NCI-H1092 treated with DMSO at 0.1 percent for 48 hours (cell line): ENCODE results near the gene DGCR6L.
"Not testable (repeated sequence)": the region's sequence is repeated elsewhere in the genome, so short reads cannot be mapped to it uniquely, and the experiment has no call there.

Experiments used
- DNase-seq: peaks from one replicate; lab custom pipeline; 2025; lab: John Stamatoyannopoulos, UW

DGCR6L gene

DNA sequence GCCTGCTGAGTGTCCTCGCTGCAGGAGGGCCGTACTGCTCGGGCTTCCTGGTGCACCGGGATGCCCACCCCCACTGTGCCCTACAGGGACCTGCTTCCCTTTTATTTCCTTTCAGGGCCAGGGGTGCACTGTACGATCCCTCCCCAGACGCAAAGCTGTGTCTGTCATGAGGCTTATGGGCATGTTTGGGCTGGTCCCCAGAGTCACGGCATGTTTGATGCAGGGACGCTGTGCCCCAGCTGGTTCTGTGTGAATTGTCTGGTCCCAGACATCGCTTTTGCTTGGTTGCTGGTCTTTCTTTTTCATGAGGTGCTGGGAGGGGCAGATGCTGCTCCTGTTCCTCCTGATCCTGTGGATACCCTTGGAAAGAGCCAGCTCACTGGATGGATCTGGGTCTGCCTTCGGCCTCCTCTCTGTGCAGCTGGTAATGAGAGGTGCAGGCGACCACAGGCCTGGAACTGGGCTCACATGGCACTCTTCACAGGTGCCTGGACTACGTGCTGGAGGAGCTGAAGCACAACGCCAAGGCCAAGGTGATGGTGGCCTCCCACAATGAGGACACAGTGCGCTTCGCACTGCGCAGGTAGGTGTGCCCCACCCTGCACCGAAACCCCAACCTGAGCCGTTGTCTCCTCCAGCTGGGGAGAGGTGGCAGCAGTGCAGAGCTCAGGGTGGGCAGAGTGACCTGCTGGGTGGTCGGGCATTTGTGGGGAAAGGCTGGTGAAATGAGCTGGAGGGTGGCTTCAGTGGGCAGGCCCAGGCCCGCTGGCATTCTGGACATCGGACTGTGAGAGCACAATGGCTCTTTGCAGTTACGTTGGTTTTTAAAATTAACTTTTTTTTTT is 10.8 kb downstream of the DGCR6L start:
- not testable (repeated sequence) for DNase-seq

DNA sequence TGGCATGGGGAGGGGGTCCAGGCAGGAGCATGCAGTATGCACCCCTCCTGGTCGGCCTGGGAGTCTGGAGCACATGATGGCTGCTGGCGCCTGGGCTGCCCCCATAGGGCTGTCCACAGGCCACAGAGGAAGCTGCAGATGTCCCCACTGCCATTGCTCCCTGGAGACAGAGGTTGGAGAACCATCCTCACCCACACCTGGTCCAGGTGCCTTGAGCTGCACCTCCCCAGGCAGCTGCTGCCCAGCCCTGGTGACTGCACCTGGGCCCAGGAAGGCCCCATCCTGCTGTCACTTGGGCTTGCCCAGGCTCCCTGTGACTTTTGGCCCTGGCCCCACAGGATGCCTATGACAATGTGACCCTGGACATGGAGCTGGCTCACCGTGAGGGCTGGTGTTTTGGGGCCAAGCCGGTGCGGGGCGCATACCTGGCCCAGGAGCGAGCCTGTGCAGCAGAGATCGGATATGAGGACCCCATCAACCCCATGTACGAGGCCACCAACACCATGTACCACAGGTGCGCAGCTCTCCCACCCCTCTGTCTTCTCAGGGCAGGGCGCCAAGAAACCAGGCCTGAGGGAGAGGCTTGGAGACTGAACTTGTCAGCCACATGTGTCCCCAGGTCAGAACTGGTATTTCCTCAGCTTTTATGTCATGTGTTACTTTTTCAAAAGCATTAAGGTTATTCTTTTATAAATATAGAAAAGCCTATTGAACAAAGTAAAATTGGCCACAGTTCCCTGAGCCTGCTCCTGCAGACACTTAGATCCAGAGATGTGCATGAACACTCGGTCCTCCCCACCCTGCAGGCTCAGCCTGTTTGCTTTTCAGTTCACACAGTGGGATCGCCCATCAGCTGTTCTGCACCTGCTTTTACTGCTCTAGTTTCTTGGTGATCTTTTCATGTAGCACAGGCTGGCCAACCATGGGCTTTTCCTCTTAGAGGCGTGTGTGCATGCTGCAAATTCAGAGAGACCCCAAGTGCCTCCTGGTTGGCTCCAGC is 12.1 kb downstream of the DGCR6L start:
- DNase-seq, result not testable (repeated sequence)

DNA sequence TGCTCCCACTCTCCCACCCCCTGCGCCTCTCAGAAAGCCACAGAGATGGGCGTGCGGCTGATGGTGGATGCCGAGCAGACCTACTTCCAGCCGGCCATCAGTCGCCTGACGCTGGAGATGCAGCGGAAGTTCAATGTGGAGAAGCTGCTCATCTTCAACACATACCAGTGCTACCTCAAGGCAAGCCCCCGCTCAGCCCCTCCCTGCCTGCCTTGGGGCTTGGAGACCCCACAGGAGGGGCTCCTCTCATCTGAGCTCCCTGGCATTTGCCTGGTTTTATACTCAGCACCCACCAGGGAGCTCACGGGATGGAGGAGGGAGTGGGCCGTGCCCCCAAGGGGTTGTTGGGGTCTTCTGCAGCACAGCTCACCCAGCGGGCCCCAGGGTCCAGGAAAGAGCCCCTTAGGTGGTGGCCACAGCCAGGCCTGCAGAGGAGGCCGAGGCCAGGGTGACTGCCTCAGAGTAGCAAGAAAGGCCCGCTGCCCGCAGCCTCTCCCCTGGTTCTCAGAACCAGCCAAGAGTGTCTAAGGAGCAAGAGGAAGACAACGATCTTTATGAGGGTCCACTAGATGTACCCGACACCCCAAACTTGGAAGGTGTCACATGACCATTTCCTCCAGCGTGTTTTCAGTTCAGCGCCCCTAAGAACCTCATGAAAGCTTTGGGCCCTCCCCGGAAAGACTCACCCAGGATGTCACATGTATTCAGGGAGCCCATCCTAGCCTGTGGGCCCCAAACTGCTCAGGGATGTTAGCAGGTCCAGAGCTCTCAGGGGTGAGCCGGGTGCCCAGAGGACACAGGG is 13.0 kb downstream of the DGCR6L start:
- DNase-seq, result not testable (repeated sequence)

DNA sequence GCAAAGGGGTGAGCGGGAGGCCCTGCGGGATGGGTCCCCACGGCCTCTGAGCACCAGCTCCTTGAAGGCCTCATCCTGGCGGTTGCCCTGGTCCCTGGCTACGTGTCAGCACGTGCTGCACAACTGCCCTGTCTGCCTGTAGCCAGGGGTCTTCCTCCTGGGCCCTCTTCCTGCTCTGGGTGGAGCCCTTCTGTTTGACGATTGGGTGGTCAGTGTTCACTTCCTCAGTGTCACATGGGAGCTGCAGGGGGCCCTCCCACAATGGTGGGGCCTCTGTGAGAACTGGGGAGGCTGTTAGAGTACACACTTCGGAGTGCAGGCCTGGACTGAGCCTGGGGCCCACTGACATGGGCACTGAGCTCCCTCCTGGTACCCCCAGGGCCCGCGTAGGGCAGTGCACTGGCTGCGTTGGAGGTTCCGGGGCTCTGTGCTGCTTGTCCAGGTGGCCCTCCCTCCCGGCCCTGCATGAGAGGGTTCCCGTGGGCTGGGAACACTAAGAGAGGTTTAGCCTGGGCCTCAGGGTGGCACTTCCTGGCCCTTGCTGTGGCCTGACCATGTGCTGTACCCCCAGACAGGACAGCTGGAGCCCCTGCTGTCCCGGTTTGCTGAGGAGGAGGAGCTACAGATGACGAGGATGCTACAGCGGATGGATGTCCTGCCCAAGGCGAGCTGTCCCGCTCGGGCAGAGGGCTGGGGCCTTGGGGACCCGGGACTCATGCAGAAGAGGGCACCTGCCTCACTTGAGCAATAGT is 13.8 kb downstream of the DGCR6L start:
- no peak for DNase-seq

DNA sequence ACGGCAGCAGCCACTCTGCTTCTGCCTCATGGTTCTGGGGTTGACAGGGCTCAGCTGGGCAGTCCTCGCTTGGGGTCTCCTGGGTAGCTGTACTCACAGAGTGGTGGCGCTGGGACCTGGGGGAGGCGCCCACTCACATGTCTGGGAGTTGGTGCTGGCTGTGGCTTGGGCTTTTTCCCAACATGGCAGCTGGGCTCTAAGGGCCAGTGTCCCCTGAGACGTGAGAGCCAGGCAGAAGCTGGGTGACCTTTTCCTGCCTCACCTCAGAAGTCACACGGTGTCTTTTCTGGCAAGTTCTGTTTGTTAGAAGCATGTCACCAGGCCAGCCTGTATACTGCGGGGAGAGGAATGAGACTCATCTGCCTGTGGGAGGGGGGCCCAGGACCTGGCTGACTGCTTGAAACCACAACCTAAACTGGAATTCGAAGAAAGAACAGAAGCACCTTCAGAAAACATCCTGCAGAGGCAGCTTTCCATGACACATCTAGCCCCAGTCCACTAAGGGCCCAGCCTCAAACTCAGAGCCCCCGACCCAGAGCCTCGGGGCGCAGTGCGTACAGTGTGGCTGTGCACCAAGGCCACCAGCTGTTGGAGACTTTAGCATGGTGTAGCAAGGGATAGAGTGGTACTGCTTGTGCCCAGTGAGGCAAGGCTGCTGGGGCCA is 14.5 kb downstream of the DGCR6L start:
- DNase-seq, result not testable (repeated sequence)

DNA sequence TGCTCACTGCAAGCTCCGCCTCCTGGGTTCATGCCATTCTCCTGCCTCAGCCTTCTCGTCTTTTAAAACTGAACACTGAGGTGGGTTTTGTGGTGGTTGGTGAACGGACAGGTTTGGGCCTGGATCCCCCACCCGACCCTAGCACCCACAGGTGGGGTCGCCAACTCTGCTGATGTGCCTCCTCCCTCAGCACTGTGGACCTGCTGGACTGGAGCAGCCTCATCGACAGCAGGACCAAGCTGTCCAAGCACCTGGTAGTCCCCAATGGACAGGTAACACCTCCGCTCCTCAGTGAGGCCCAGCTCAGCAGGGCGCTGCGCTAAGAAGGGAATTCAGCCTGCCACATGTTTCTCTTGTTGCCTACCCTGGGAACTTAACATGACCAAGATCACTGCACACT is 15.2 kb downstream of the DGCR6L start:
- no peak for DNase-seq

DNA sequence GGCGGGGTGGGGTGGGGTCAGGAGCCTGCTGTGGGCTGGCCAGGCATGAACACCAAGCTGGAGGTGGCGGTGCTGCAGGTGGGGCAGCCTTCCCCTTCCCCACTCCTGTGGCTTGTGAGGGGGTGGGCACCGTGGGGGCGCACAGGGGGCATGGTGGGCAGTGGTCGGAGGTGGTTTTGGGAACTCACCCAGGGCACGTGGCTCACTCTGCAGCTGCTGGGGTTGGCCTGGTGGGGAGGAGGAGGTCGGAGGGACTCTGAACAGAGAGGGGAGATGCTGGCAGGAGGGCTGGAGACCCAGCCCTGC is 16.7 kb downstream of the DGCR6L start:
- DNase-seq, result not testable (repeated sequence)

DNA sequence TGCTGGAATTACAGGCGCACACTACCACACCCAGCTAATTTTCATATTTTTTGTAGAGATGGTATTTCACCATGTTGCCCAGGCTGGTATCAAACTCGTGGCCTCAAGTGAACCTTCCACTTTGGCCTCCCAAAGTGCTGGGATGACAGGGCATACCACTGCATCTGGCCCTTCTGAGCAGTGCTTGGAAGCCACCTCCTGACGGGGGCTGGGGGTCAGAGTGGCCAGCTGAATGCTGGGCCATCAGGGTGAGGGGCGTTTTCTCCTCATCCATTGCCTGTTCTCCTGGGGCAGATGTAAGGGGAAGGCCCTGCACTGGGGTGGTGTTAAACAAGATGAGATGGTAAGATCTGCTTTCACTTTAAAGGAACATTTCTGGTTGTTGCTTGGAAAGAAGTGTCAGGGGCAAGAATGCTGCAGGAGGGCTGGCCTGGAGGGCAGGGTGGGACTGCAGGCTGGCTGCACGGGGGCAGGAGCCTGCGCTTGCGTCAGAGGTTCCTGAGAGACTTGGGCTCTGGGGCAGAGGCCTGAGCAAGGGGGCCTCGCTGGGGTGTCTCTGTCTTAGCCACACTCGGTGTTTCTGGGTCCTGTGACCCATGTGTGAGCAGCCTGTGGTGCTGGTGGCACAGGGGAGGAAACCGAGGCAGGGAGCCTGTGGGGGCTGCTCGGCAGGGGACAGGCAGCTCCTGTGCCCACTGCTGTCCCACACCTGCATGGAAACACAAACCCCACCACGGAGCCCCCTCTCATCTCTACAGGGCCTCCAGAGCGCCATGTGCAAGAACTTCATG is 17.2 kb downstream of the DGCR6L start:
- no peak for DNase-seq

DNA sequence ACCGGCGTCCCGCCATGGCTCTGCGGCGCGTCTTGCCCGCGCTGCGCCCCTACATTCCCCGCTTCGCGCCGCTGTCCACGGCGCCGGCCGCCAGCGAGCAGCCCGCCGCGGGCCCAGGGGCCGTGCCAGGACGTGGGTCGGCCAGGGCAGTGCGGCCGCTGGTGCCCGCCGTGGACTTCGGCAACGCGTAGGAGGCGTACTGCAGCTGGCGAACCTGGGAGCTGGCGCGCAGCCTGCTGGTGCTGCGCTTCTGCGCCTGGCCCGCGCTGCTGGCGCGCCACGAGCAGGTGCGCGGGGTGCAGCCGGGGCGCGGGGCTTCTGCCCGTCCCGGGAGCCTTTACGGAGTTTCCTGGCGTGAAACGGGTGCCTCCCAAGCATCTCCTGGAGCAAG is 20.1 kb downstream of the DGCR6L start:
- no peak for DNase-seq

DNA sequence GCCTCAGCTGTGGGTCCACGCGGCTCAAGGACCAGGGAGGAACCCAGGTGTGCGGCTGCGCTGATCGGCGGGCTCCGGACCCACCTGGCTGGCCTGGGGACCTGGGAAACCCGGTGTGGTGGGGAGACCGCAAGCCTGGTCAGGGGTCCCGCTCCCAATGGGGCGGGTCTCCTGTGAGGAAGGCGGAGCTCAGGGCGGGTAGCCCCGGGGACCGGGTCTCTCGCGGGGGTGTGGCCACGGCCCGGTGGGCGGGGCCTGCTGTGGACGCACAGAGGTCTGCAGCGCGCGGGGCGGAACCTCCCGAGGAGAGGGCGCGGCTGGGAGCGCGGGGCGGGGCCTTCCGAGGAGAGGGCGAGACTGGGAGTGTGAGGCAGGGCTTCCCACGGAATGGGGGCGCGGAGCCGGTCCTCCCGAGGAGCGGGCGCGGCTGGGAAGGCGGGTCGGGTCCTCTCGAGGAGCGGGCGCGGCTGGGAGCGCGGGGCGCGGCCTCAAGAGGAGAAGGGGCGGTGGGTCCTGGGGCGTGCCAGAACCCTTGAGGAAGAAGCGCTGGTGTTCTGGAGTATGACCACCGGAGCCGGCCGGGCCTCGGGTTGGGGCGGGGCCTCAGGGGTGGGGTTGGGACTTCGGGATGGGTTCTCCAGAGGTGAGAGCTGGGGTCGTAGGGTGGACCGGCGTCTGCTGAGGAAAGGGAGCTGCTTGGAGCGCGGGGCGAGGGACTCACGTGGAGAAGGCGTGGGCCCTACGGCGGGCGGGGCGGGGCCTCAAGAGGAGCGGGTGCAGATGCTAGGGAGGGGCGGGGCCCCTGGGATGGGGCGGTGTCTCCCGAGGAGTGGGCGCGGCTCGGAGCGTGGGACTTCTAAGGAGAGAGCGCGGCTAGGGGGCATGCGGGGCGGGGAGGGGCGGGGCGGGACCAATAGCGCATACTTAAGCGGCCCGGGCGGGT is 20.8 kb downstream of the DGCR6L start:
- DNase-seq, result peak; percentile 37

DNA sequence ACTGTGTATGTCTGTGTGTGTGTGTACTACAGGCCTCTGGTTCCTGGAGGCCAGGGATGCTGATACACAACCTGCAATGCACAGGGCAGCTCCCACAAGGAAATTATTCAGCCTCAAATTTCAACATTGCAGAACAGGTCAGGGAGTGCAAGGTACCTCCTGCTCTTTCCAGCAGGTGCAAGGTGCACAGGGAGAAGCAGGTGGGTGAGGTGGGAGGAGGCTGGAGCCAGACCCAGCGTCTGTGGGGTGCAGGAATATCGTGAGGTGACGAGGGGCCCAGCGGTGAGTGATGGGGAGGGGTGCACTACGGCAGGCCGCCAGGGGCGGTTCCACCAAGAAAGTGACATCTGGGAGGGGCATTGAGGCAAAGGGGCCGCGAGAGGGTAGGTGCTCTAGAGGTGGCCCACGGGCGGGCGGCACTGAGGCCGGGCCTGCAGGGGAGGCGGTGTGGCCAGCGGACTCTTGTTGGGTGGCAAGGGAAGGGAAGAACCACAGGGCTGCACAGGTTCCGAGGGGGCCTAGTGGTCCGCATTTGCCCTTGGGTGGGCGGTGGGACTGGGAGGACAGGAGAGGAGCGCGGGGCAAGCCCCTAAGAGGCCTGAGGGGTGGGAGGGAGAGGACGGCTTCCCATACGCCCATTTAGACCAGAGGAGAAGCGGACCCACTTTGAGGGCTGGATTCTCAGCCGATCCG is 21.6 kb downstream of the DGCR6L start:
- DNase-seq, result no peak

DNA sequence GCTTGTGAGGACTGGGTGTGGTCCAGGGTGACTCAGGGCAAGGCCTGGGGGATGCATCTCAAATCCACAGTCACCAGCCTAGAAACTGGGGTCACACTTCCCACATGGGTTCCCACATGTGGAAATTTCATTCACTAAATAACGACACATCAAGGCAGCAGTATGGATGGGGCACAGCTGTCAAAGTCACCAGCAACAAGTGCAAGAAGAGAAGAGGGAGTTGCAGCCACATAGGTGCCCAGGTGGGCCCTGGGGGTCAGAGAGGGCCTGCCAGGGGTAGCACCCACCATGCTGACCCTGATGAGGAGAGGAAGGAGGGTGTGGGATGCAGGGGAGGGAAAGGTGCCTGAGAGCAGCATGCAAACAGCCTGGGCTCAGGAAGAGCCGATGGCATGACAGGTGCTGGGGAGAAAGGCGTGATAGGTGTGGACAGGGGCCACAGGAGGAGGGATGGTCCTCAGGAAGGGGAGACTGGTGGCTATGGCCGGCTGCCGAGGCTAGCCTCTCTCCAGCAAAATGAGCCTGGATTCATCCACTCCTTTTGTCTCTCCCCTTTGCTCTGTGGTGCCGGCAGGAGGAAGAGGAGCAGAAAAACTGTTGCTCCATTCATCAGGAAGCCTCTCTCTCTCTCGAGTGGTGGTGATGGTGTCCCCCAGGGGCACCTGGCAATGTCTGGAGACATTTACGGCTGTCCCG is 22.3 kb downstream of the DGCR6L start:
- DNase-seq, result no peak

DNA sequence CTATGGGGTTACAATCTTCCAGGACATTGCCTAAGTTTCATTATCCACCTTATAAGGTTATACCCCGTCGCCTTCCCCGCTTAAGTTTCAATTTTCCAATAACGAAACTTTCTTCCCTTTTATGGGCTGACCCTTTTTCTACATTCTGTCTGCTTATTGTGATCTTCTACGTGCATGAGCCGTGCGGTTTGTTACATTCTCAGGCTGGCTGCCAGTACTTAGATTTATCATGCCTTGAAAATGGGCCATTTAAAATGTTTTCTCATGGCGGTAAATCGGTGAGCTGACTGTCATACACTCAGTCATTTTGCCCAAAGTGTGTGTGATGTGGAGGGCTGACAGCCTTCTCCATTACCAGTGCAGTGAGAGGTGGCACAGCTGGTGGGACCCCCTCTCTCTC is 23.3 kb downstream of the DGCR6L start:
- DNase-seq, result no peak

DNA sequence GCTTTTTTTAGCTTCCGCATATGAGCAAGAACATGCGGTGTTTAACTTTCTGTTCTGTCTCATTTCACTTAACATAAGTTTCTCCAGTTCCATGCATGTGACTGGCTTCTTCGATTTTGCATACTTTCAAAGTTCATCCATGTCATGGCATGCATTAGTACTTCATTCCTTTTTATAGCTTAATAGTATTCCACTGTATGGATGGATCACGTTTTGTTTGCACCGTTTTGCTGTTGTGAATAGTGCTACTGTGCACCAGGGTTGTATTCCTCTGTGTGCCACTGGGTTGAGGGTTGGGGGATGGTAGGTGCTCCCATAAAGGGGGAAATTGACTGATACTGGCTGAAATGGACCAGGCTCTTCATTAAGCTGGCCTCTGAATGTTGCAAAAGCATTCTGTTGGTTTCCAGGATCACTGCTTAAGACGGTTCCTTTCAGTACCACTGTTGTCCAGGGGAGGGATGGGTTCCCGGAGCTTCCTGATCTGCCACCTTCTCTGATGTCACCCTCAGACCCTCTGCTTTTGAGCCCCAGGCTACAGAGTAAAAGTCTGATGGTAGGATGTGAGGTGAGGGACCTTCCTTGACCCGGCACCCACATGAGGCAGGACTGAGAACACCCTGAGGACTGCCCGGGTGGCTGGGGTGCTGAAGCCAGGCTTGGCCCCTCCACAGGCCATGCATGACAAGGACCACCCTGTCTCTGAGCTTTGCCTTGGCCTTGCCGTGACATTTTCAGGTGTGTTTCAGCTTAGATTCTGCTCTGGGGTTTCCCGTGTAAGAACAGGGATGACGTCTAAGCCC is 24.4 kb downstream of the DGCR6L start:
- DNase-seq, result no peak

DNA sequence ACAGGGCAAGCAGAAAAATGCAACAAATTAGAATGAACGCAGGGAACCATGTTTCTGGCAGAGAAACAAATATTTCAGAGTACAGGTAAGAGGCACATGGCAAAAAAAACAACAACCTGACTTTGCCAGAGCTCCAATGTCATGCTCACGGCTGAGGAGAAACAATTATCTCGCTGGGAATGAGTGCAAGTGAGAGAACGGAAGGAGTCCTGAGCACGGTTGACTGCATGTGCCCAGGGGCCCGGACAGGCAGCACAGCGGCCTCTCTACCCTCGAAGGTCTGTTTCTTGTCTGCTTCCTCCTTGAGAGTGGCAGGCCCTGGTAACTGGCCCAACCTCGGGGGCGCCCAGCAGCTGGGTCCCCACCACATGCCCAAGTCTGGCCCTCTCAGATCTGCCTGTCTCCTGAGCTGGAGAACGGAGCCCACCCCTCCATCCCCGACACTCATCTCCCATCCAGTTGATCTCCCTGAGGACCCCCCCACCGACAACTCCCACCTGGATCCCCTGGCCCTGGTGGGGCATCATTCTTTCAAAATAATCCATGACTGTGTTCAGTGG is 27.1 kb downstream of the DGCR6L start:
- DNase-seq, result no peak

DNA sequence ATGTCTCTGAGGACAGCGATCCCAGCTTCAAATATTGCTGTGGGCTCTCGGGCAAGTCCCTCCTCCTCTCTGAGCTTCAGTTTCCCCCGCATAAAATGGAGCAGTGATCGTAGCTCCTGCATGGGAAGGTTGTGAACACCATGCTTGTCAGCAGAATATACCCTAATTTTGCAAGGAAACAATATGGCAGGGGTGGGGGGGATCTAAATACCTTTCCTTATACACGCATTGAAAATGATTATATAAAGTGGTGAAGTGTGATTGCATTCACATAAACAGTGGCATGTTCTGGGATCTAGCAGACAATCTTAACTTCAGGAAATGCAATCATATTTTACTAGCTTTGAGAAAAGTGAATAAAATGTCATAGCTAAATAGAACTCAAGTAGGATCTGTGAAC is 27.8 kb downstream of the DGCR6L start:
- DNase-seq, result no peak
